ENCODE results near the gene CRIP3. TPM values are rescaled to one million over a fixed set of nuclear protein-coding genes. Genes with fewer than 3 reads are reported as not detected.

Gene CRIP3
- total and polyA plus RNA-seq, 2 of the 13 experiments (the other 11 are each of a cell fraction or from before 2014, with no cell fraction given) = 6.3 to 9.3 TPM

DNA sequence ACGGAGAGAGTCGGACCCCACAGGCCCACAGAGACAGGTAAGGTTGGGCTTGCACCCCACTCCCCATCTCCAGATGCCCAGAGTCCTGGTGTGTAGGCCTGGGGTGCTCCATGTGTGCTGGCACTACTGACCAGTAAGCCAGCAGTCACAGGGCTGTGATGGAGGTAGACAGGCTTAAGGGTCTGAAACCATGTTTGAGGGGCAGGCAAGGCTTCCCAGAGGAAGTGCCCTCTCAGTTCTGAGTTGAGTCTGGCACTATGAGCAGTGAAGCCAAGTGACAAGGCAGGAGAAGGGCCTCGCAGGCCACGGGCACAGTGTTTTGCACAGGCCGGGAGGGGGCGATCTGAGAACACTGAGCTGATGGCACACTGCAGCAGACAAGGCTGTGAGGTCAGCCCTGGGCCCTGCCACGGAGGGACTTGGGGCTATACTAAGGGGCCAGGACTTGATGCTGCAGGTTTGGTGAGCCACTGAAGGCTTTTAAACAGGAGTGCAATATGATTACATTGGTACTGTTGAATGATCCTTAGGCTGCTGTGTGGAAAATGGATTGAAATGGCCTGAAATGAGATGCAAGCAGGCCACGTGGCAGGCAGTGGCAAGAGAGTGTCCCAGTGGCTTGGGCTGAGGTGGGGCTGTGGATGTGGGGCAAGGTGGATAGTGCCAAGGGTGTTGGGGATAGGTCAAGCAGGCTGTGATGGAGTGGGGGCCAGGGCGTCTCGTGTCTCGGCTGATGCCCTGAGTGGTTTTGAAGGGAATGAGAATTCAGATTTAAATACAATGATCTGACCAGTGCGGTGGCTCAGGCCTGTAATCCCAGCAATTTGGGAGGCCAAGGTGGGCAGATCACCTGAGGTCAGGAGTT lies 45.1 kb downstream of the CRIP3 start (continued):
- TF ChIP-seq, protein P1, sequence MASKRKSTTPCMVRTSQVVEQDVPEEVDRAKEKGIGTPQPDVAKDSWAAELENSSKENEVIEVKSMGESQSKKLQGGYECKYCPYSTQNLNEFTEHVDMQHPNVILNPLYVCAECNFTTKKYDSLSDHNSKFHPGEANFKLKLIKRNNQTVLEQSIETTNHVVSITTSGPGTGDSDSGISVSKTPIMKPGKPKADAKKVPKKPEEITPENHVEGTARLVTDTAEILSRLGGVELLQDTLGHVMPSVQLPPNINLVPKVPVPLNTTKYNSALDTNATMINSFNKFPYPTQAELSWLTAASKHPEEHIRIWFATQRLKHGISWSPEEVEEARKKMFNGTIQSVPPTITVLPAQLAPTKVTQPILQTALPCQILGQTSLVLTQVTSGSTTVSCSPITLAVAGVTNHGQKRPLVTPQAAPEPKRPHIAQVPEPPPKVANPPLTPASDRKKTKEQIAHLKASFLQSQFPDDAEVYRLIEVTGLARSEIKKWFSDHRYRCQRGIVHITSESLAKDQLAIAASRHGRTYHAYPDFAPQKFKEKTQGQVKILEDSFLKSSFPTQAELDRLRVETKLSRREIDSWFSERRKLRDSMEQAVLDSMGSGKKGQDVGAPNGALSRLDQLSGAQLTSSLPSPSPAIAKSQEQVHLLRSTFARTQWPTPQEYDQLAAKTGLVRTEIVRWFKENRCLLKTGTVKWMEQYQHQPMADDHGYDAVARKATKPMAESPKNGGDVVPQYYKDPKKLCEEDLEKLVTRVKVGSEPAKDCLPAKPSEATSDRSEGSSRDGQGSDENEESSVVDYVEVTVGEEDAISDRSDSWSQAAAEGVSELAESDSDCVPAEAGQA (IDR thresholded peaks at IDR 0.05; ENCODE audit: low read depth) = no peak
- TF ChIP-seq, protein P1 (CRISPR knock-in tag; IDR thresholded peaks at IDR 0.05; ENCODE audit: borderline replicate concordance) = no peak
- TF ChIP-seq LCORL (IDR thresholded peaks at IDR 0.05) (no peak), LCORL (CRISPR knock-in tag; IDR thresholded peaks at IDR 0.05) (0 out of 2 replicates have a peak, but pooled peaks have one; percentile 57), KDM2A (CRISPR knock-in tag; IDR thresholded peaks at IDR 0.05; ENCODE audit: borderline replicate concordance, low read depth) (peak; percentile 86), ZSCAN12 (CRISPR knock-in tag; IDR thresholded peaks at IDR 0.05) (no peak), MXD4 (CRISPR knock-in tag; IDR thresholded peaks at IDR 0.05) (peak; percentile 53; the same call in 1 of the 2 replicates), PTBP1 (IDR thresholded peaks at IDR 0.05; ENCODE audit: low read depth, low read length, poor library complexity, severe bottlenecking) (no peak), PHF20 (CRISPR knock-in tag; IDR thresholded peaks at IDR 0.05) (no peak), KDM3A (CRISPR knock-in tag; IDR thresholded peaks at IDR 0.05; ENCODE audit: low read depth) (peak; percentile 27; the same call in 1 of the 2 replicates), CBX5 (CRISPR knock-in tag; IDR thresholded peaks at IDR 0.05; ENCODE audit: borderline replicate concordance) (peak; percentile 79; the same call in 1 of the 2 replicates)
- TF ChIP-seq, protein P2, sequence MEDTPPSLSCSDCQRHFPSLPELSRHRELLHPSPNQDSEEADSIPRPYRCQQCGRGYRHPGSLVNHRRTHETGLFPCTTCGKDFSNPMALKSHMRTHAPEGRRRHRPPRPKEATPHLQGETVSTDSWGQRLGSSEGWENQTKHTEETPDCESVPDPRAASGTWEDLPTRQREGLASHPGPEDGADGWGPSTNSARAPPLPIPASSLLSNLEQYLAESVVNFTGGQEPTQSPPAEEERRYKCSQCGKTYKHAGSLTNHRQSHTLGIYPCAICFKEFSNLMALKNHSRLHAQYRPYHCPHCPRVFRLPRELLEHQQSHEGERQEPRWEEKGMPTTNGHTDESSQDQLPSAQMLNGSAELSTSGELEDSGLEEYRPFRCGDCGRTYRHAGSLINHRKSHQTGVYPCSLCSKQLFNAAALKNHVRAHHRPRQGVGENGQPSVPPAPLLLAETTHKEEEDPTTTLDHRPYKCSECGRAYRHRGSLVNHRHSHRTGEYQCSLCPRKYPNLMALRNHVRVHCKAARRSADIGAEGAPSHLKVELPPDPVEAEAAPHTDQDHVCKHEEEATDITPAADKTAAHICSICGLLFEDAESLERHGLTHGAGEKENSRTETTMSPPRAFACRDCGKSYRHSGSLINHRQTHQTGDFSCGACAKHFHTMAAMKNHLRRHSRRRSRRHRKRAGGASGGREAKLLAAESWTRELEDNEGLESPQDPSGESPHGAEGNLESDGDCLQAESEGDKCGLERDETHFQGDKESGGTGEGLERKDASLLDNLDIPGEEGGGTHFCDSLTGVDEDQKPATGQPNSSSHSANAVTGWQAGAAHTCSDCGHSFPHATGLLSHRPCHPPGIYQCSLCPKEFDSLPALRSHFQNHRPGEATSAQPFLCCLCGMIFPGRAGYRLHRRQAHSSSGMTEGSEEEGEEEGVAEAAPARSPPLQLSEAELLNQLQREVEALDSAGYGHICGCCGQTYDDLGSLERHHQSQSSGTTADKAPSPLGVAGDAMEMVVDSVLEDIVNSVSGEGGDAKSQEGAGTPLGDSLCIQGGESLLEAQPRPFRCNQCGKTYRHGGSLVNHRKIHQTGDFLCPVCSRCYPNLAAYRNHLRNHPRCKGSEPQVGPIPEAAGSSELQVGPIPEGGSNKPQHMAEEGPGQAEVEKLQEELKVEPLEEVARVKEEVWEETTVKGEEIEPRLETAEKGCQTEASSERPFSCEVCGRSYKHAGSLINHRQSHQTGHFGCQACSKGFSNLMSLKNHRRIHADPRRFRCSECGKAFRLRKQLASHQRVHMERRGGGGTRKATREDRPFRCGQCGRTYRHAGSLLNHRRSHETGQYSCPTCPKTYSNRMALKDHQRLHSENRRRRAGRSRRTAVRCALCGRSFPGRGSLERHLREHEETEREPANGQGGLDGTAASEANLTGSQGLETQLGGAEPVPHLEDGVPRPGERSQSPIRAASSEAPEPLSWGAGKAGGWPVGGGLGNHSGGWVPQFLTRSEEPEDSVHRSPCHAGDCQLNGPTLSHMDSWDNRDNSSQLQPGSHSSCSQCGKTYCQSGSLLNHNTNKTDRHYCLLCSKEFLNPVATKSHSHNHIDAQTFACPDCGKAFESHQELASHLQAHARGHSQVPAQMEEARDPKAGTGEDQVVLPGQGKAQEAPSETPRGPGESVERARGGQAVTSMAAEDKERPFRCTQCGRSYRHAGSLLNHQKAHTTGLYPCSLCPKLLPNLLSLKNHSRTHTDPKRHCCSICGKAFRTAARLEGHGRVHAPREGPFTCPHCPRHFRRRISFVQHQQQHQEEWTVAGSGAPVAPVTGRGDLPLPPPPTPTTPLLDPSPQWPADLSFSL (CRISPR knock-in tag; IDR thresholded peaks at IDR 0.05) = no peak
- TF ChIP-seq, protein P3, sequence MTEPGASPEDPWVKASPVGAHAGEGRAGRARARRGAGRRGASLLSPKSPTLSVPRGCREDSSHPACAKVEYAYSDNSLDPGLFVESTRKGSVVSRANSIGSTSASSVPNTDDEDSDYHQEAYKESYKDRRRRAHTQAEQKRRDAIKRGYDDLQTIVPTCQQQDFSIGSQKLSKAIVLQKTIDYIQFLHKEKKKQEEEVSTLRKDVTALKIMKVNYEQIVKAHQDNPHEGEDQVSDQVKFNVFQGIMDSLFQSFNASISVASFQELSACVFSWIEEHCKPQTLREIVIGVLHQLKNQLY (CRISPR knock-in tag; IDR thresholded peaks at IDR 0.05) = no peak
- TF ChIP-seq, protein P4, sequence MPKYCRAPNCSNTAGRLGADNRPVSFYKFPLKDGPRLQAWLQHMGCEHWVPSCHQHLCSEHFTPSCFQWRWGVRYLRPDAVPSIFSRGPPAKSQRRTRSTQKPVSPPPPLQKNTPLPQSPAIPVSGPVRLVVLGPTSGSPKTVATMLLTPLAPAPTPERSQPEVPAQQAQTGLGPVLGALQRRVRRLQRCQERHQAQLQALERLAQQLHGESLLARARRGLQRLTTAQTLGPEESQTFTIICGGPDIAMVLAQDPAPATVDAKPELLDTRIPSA (CRISPR knock-in tag; IDR thresholded peaks at IDR 0.05; ENCODE audit: borderline replicate concordance) = no peak
